Daoy (cell line): ENCODE results near the gene CASQ2. TPM values are rescaled to one million over a fixed set of nuclear protein-coding genes. Genes with fewer than 3 reads are reported as not detected.

Experiments
- DNase-seq: peaks from one replicate; pipeline ENCODE4 v3.0.0-alpha.2; 2015; ENCODE audit warnings: low read depth
- total RNA-seq: library from RNA; depleted of rRNA; stranded (reverse); fragments of >200 nt; shearing (Covaris generic); gene quantifications from 2 replicates; pipeline ENCODE4 v1.2.3, GENCODE V29; 2014

Gene CASQ2
- total RNA-seq, 1 experiment from 2014 or later, result 0.29 TPM

- no peak for DNase-seq
Observed at GRCh38 chr1:115697619-115698018, 70.9 kb downstream of the CASQ2 start.

- DNase-seq, result no peak
Observed at GRCh38 chr1:115694805-115695204, 73.7 kb downstream of the CASQ2 start.

- DNase-seq, result no peak
Observed at GRCh38 chr1:115692224-115692623, 76.3 kb downstream of the CASQ2 start.

DNA sequence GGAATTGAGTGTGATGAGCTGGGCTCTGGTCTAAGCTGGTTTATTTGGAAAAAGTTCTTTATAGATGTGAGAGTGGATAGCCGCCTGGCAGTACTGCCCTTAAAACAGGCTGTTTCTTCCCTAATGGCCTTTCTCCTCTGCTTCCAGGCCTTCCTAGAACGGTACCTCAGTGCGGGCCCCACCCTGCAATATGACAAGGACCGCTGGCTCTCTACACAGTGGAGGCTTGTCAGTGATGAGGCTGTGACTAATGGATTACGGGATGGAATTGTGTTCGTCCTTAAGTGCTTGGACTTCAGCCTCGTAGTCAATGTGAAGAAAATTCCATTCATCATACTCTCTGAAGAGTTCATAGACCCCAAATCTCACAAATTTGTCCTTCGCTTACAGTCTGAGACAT lies 77.5 kb downstream of the CASQ2 start:
- no peak for DNase-seq

GRCh38 chr1:115687744-115688143 lies 80.8 kb downstream of the CASQ2 start:
- no peak for DNase-seq

DNA sequence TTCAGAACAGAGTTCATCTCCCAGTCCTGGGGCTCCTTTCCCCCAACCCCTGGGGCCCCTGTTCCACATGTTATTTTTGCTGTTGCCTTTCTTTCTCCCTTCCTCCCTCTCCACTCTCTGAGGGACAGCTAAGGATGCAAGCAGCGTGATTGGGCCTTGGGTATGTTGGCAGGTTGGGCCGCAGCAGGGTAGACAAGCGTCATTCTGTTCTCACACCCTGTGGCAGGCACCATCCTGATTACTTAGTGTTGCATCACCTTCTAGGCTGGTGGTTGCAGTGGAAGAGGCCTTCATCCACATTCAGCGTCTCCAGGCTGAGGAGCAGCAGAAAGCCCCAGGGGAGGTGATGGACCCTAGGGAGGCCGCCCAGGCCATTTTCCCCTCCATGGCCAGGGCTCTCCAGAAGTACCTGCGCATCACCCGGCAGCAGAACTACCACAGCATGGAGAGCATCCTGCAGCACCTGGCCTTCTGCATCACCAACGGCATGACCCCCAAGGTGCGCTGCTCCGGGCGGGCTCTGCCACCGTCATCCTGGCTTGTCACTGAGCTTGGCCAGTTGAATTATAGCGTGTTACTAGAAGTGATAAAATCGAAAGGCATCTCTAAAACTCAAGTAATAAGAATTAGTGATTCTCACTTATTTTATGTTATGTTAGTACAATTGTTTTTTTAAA lies 83.3 kb downstream of the CASQ2 start:
- DNase-seq, result no peak

GRCh38 chr1:115682792-115683191 lies 85.7 kb downstream of the CASQ2 start:
- no peak for DNase-seq

GRCh38 chr1:115680730-115681111 lies 87.8 kb downstream of the CASQ2 start:
- no peak for DNase-seq

GRCh38 chr1:115679141-115679611 lies 89.3 kb downstream of the CASQ2 start:
- peak; percentile 86 for DNase-seq

GRCh38 chr1:115678141-115678540 lies 90.4 kb downstream of the CASQ2 start:
- DNase-seq, result peak; percentile 48

- DNase-seq, result peak; percentile 27
Observed at GRCh38 chr1:115677565-115677964, 90.9 kb downstream of the CASQ2 start.

- peak; percentile 69 for DNase-seq
Observed at GRCh38 chr1:115677182-115677555, 91.3 kb downstream of the CASQ2 start.

- peak; percentile 69 for DNase-seq
Observed at GRCh38 chr1:115676498-115677181, 91.9 kb downstream of the CASQ2 start.

DNA sequence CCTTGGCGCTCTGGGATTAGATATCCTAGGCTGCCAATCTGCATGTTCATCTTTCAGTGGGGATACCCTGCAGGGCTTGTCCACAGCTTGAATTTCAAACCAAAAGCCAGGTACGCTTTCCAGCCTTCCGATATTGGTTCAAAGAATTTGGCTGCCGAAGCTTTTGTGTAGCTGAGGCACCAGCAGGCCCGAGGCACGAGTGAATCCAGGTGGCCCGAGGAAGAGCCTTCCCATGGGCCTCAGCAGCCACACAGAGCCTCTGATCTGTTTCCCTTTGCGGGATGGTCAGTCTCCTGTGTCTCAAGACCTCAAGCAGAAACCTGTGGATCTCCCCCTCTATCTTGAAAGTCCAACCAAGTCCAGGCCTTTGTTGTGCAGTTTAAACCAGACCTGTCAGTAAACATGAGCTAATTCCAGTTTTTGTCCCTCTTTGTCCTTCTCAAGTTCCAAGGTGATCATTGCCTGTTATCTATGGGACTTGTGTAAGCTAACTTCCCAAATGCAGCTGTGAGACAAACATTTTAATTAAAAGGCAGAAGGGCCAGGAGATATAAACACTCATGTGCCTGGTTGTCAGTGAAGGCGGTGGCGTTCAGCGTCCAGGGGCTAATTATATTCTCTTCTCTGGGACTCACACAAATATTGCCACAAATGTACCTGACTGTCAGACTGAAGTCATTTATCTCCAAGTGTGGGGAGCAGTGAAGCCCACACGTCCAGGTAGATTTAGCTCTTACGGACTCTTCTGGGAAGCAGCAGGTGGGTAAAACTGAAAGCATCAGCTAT lies 96.1 kb downstream of the CASQ2 start:
- DNase-seq, result no peak

GRCh38 chr1:115671176-115671934 lies 97.2 kb downstream of the CASQ2 start:
- peak; percentile 93 for DNase-seq

- peak; percentile 95 for DNase-seq
Observed at GRCh38 chr1:115670476-115671175, 97.9 kb downstream of the CASQ2 start.

DNA sequence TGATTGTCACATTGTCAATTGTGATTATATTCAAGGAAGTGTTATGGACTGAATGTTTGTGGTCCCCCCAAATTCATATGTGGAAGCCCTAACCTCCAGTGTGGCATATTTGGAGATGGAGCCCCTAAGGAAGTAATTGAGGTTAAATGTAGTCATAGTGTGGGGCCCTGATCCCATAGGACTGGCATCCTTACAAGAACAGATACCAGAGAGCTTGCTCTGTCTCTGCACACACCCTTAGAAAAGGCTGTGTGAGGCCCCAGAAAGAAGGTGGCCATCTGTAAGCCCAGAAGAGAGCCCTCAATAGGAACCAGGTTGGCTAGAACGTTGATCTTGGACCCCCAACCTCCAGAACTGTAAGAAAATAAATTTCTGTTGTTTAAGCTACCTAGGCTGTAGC lies 98.6 kb downstream of the CASQ2 start:
- no peak for DNase-seq

GRCh38 chr1:115669002-115669673 lies 99.4 kb downstream of the CASQ2 start:
- DNase-seq, result peak; percentile 90

- peak; percentile 66 for DNase-seq
Observed at GRCh38 chr1:115668579-115668978, 99.9 kb downstream of the CASQ2 start.

- DNase-seq, result no peak
Observed at GRCh38 chr1:115666702-115667101, 101.8 kb downstream of the CASQ2 start.

DNA sequence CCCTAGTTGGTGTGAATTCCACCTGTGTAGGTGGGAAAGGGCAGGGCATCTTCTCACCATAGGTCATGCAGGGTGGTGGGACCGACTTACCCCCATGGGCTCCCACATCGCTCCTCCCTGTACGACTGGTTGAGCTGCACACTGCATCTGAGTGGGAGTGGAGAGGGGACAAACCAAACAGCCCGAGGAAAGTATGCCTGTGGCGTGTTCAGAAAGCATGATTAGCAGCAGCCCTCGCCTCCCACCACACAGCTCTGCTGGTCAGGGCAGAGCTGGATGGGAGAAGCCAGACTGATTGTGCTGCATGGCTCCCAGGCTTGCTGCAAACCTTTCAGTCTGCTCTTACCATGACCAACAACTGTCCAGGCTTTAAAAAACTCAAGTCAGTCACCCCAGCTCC lies 102.3 kb downstream of the CASQ2 start:
- no peak for DNase-seq
